H1 (cell line): ENCODE measurements around the gene GPLD1. TPM values are rescaled to one million over a fixed set of nuclear protein-coding genes. Genes with fewer than 3 reads are reported as not detected.

Experiments used
- CTCF ChIA-PET: fragments of 300-600 bp; sonication (Branson Sonifier 250); formaldehyde crosslinking; loops from one replicate; lab custom pipeline; 2021; ENCODE audit not compliant: partially characterized antibody; lab: Charles Lee
- POLR2A ChIA-PET: fragments of 300-600 bp; sonication (Branson Sonifier 250); formaldehyde crosslinking; loops from one replicate; lab custom pipeline; 2021; ENCODE audit warnings: inconsistent platforms; ENCODE audit not compliant: partially characterized antibody; lab: Charles Lee
- DNase-seq, 2 experiments: peaks; one replicate each; pipeline versions ENCODE4 v3.0.0 to v3.0.0-alpha.2; 2010 to 2022; ENCODE audit warnings: low spot score in 2 of 2, low read depth in 1 of 2, mixed read lengths in 1 of 2
- FAIRE-seq: peaks from 2 replicates; lab custom pipeline; 2011; peaks lifted over from hg19 to GRCh38; lab: Jason Lieb, UNC
- H2AFZ ChIP-seq: 2 replicates; pipeline ENCODE4 v1.8.1; 2012; ENCODE audit warnings: low read length, inconsistent platforms
- H2AK5ac ChIP-seq: 2 replicates; pipeline ENCODE4 v1.6.1; 2013; ENCODE audit warnings: low read depth, low read length
- H2BK120ac ChIP-seq: replicated peaks from 2 replicates; pipeline ENCODE3; 2013; ENCODE audit warnings: low read depth, low read length, inconsistent platforms
- H2BK12ac ChIP-seq: 2 replicates; pipeline ENCODE4 v1.6.1; 2013; ENCODE audit warnings: low read depth, low read length
- H2BK15ac ChIP-seq: 2 replicates; pipeline ENCODE4 v1.6.1; 2013; ENCODE audit warnings: low read length
- H2BK20ac ChIP-seq: 2 replicates; pipeline ENCODE4 v1.6.1; 2013; ENCODE audit warnings: low read length
- H2BK5ac ChIP-seq: 2 replicates; pipeline ENCODE4 v1.6.1; 2013; ENCODE audit warnings: low read depth, low read length
- H3K14ac ChIP-seq: 2 replicates; pipeline ENCODE4 v1.6.1; 2013; ENCODE audit warnings: inconsistent platforms; ENCODE audit not compliant: insufficient read length
- H3K18ac ChIP-seq: 2 replicates; pipeline ENCODE4 v1.6.1; 2013; ENCODE audit warnings: low read length; ENCODE audit errors: extremely low read depth
- H3K23ac ChIP-seq: 2 replicates; pipeline ENCODE4 v1.6.1; 2013; ENCODE audit warnings: inconsistent platforms; ENCODE audit not compliant: insufficient read length
- H3K23me2 ChIP-seq: 2 replicates; pipeline ENCODE4 v1.6.1; 2013; ENCODE audit warnings: low read depth, low read length
- H3K27ac ChIP-seq: 2 replicates; pipeline ENCODE4 v1.6.1; 2011; ENCODE audit warnings: low read depth, low read length, inconsistent platforms
- H3K27me3 ChIP-seq, 4 experiments: replicated peaks in 1 of 4; 1 replicate in 1 of 4; 2 replicates in 3 of 4; pipeline versions ENCODE4 v1.6.1 to v1.8.1; 2011 to 2013; ENCODE audit warnings: low read length in 3 of 4, mild to moderate bottlenecking in 3 of 4, inconsistent platforms in 2 of 4, mixed read lengths in 2 of 4, moderate library complexity in 1 of 4; ENCODE audit not compliant: control insufficient read depth in 3 of 4, insufficient read depth in 3 of 4; ENCODE audit errors: extremely low read depth in 1 of 4
- H3K36me3 ChIP-seq, 4 experiments: 2 replicates each; pipeline versions ENCODE4 v1.6.1 to v1.8.1; 2011 to 2013; ENCODE audit warnings: mild to moderate bottlenecking in 4 of 4, low read length in 3 of 4, moderate library complexity in 2 of 4, control low read depth in 1 of 4, inconsistent platforms in 1 of 4; ENCODE audit not compliant: insufficient read depth in 4 of 4, control insufficient read depth in 2 of 4
- H3K4ac ChIP-seq: replicated peaks from 2 replicates; pipeline ENCODE3; 2013; ENCODE audit warnings: low read length, low read depth, mixed read lengths, inconsistent platforms; ENCODE audit not compliant: insufficient read length
- H3K4me1 ChIP-seq, 4 experiments: replicated peaks in 1 of 4; 1 replicate in 1 of 4; 2 replicates in 3 of 4; pipeline versions ENCODE4 v1.6.1 to v1.8.1; 2011 to 2013; ENCODE audit warnings: low read length in 3 of 4, inconsistent platforms in 2 of 4, mixed read lengths in 1 of 4; ENCODE audit not compliant: insufficient read depth in 4 of 4, control insufficient read depth in 3 of 4
- H3K4me2 ChIP-seq, 2 experiments: 2 replicates each; pipeline versions ENCODE4 v1.6.1 to v1.8.1; 2011 to 2013; ENCODE audit warnings: low read depth in 2 of 2, low read length in 2 of 2, control low read depth in 1 of 2, inconsistent platforms in 1 of 2, mild to moderate bottlenecking in 1 of 2; ENCODE audit not compliant: insufficient read depth in 1 of 2
- H3K4me3 ChIP-seq, 4 experiments: fragments of 200-600, 300-600 bp in 1 of 4; sonication (generic), shearing (Covaris generic), sonication (Bioruptor Twin) in 1 of 4; 2 replicates each; pipeline versions ENCODE4 v1.5.1 to v1.8.1; 2011 to 2016; ENCODE audit warnings: low read length in 4 of 4, low read depth in 3 of 4, control low read depth in 2 of 4, inconsistent platforms in 2 of 4, mild to moderate bottlenecking in 2 of 4, mixed read lengths in 1 of 4, moderate library complexity in 1 of 4; ENCODE audit not compliant: insufficient read depth in 2 of 4; ENCODE audit errors: extremely low read depth in 1 of 4
- H3K56ac ChIP-seq: replicated peaks from 2 replicates; pipeline ENCODE3; 2013; ENCODE audit warnings: low read depth, mild to moderate bottlenecking, mixed read lengths, low read length, inconsistent platforms; ENCODE audit not compliant: insufficient read length
- H3K79me1 ChIP-seq: 2 replicates; pipeline ENCODE4 v1.6.1; 2013; ENCODE audit warnings: low read depth, low read length, control low read depth
- H3K79me2 ChIP-seq, 2 experiments: 2 replicates each; pipeline versions ENCODE4 v1.6.1 to v1.8.1; 2012 to 2013; ENCODE audit warnings: low read length in 2 of 2, mild to moderate bottlenecking in 2 of 2, inconsistent platforms in 1 of 2; ENCODE audit not compliant: insufficient read depth in 2 of 2, control insufficient read depth in 1 of 2
- H3K9ac ChIP-seq, 4 experiments: replicated peaks in 1 of 4; 1 replicate in 1 of 4; 2 replicates in 3 of 4; pipeline versions ENCODE4 v1.6.1 to v1.8.1; 2011 to 2013; ENCODE audit warnings: low read depth in 3 of 4, low read length in 3 of 4, control low read depth in 2 of 4, mild to moderate bottlenecking in 2 of 4, moderate library complexity in 2 of 4, inconsistent platforms in 1 of 4; ENCODE audit errors: extremely low read depth in 1 of 4
- H3K9me3 ChIP-seq, 2 experiments: 2 replicates each; pipeline versions ENCODE4 v1.6.1 to v1.8.1; 2012 to 2013; ENCODE audit warnings: mild to moderate bottlenecking in 2 of 2, moderate library complexity in 2 of 2, control low read depth in 1 of 2, inconsistent platforms in 1 of 2, low read depth in 1 of 2, low read length in 1 of 2, mixed read lengths in 1 of 2; ENCODE audit not compliant: insufficient read depth in 2 of 2
- H4K20me1 ChIP-seq, 2 experiments: replicated peaks in 1 of 2; 2 replicates each; pipeline versions ENCODE3 to v1.8.1; 2011 to 2013; ENCODE audit warnings: inconsistent platforms in 2 of 2, low read length in 2 of 2, mild to moderate bottlenecking in 1 of 2; ENCODE audit not compliant: insufficient read depth in 2 of 2, control insufficient read depth in 1 of 2
- H4K5ac ChIP-seq: 2 replicates; pipeline ENCODE4 v1.6.1; 2013; ENCODE audit warnings: low read length, low read depth, mixed read lengths, inconsistent platforms; ENCODE audit not compliant: insufficient read length
- H4K8ac ChIP-seq: 2 replicates; pipeline ENCODE4 v1.8.0; 2013; ENCODE audit warnings: mild to moderate bottlenecking, moderate library complexity, low read length, inconsistent platforms; ENCODE audit not compliant: insufficient read depth; ENCODE audit errors: extremely low read depth
- H4K91ac ChIP-seq: replicated peaks from 2 replicates; pipeline ENCODE3; 2013; ENCODE audit warnings: low read length, mixed read lengths, inconsistent platforms; ENCODE audit not compliant: insufficient read length
- CBX5 ChIP-seq: fragments of 300-800, 300-1000 bp; sonication (generic); IDR thresholded peaks from 2 replicates; pipeline ENCODE4 v1.7.1; 2016; ENCODE audit warnings: antibody characterized with exemption, low read length, low read depth
- JUN ChIP-seq: IDR thresholded peaks from 2 replicates; pipeline ENCODE4 v1.6.1; 2011; ENCODE audit warnings: low read depth, mild to moderate bottlenecking, improper control_type of control experiment, low read length
- RFX5 ChIP-seq: IDR thresholded peaks from 2 replicates; pipeline ENCODE4 v1.6.1; 2011; ENCODE audit warnings: low read depth, low read length, improper control_type of control experiment, borderline replicate concordance
- SIN3A ChIP-seq, 2 experiments: IDR thresholded peaks in 1 of 2; conservative IDR thresholded peaks in 1 of 2; 2 replicates each; pipeline ENCODE4 v1.6.1; 2011 to 2012; ENCODE audit warnings: low read length in 2 of 2, improper control_type of control experiment in 1 of 2, low read depth in 1 of 2, mild to moderate bottlenecking in 1 of 2
- WGBS, 2 experiments: shearing (Covaris generic) in 1 of 2; methylation state at CpG; one replicate each; pipeline versions ENCODE4 v1.1.6 to v1.1.7; 2013 to 2015; ENCODE audit warnings: low lambda C conversion rate in 2 of 2, mixed read lengths in 2 of 2, inconsistent platforms in 1 of 2, low coverage in 1 of 2, missing lambda C conversion rate in 1 of 2; ENCODE audit not compliant: insufficient replicate concordance in 2 of 2, insufficient coverage in 1 of 2, insufficient read length in 1 of 2; ENCODE audit errors: extremely low coverage in 1 of 2, missing lambda C conversion rate in 1 of 2; 5-methylcytosine and 5-hydroxymethylcytosine counted together
- polyA plus RNA-seq, 7 experiments: library from polyadenylated mRNA; depleted of rRNA in 3 of 7; stranded (reverse) in 5 of 7; unstranded in 2 of 7; fragments of >200 nt in 5 of 7; fragments of 200-250 nt in 2 of 7; gene quantifications; 1 replicate in 5 of 7; 2 replicates in 1 of 7; 4 replicates in 1 of 7; pipeline versions ENCODE4 v1.2.1 to v1.2.3, GENCODE V29; 2011 to 2013; ENCODE audit warnings: missing spikeins in 2 of 7, mixed read lengths in 2 of 7
- total RNA-seq: library from RNA; stranded (reverse); fragmentation: NEBNext Ultra II Directional; extraction: Animal tissue kit (Norgen Biotek cat#: 25700); gene quantifications from 2 replicates; pipeline ENCODE4 v1.2.1, GENCODE V29; 2021

GPLD1 gene
- total and polyA plus RNA-seq, 2 of the 8 experiments (the other 6 are each of a cell fraction or from before 2014, with no cell fraction given), result 3.7 to 5.3 TPM

DNA sequence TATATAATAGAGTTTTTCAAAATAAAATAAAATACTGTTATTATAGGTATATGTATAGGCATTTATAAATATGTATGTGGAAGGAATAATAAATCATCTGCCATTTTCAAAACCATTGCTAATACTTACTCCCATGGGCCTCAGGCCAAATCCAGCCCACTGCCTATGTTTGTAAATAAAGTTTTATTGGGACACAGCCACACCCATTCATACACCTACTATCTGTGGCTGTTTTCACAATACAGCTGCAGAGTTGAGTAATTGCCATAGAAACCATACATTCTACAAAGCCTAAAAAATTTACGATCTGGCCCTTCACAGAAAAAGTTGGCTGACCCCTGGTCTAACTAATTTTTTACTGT, 14.9 kb upstream of the GPLD1 start:
- ChIA-PET POLR2A (no interaction called here), CTCF (interaction anchor here (2.4 kb wide), 1 partner anchor 17 kb away, joined by 6 read pairs; no protein-coding TSS in a partner anchor)
- no peak for DNase-seq
- H3K27ac ChIP-seq, result no peak overlapping the region
- 90% methylated on average over 1 of the region's 1 CpG; no CpG with 5 or more reads in 1 of the 2 experiments for WGBS, 2 experiments
- H3K56ac ChIP-seq, result no peak overlapping the region
- H3K18ac ChIP-seq, result no peak overlapping the region
- no peak overlapping the region for H2BK12ac ChIP-seq
- H3K79me2 ChIP-seq, result no peaks in the 10 kb centered on the region
- H3K4me2 ChIP-seq, result no peak overlapping the region
- no peak for FAIRE-seq
- H4K20me1 ChIP-seq, result no peaks in the 10 kb centered on the region
- H2BK15ac ChIP-seq, result no peak overlapping the region
- no peak overlapping the region for H2AFZ ChIP-seq
- H2BK5ac ChIP-seq, result no peak overlapping the region
- no peak overlapping the region for H4K5ac ChIP-seq
- no peak overlapping the region for H3K9ac ChIP-seq
- H3K36me3 ChIP-seq, result no peaks in the 10 kb centered on the region
- no peaks in the 10 kb centered on the region; a peak in 1 of 7 replicates for H3K4me1 ChIP-seq
- no peak overlapping the region for H2BK20ac ChIP-seq
- no peak overlapping the region for H3K4ac ChIP-seq
- no peak overlapping the region for H2BK120ac ChIP-seq
- H4K91ac ChIP-seq, result no peak overlapping the region
- no peak overlapping the region for H3K14ac ChIP-seq
- no peak overlapping the region for H3K4me3 ChIP-seq
- H3K23ac ChIP-seq, result no peak overlapping the region
- H2AK5ac ChIP-seq, result no peak overlapping the region
- H3K79me1 ChIP-seq, result no peaks in the 10 kb centered on the region
- no peaks in the 10 kb centered on the region for H3K23me2 ChIP-seq
- no peaks in the 10 kb centered on the region for H3K9me3 ChIP-seq
- H4K8ac ChIP-seq, result no peak overlapping the region
- H3K27me3 ChIP-seq, result no peaks in the 10 kb centered on the region
- TF ChIP-seq SIN3A (conservative IDR thresholded peaks at IDR 0.05 in 1 of 2, IDR thresholded peaks at IDR 0.05 in 1 of 2; ENCODE audit: low read depth in 1 of 2, low read length in 2 of 2) (no peak), CBX5 (no peak), RFX5 (no peak), JUN (no peak)
